Esophagus squamous epithelium (tissue), 5 donors: ENCODE results near the gene ADAMTSL3. TPM values are rescaled to one million over a fixed set of nuclear protein-coding genes. Genes with fewer than 3 reads are reported as not detected.

Experiments used
- DNase-seq: peaks from one replicate; lab custom pipeline; 2025; lab: John Stamatoyannopoulos, UW
- H3K27ac ChIP-seq, 4 donors: fragments of 200-600 bp; sonication (generic); one replicate each; pipeline ENCODE4 v1.5.1; 2016 to 2019; ENCODE audit warnings: mild to moderate bottlenecking in 1 of 4
- H3K27me3 ChIP-seq, 4 donors: fragments of 200-600 bp; sonication (generic); 1 replicate in 3 of 4; 2 replicates in 1 of 4; pipeline versions ENCODE4 v1.5.1 to v1.6.0; 2017 to 2021; ENCODE audit warnings: antibody characterized with exemption in 1 of 4
- H3K36me3 ChIP-seq, 3 donors: fragments of 200-600 bp; sonication (generic); one replicate each; pipeline ENCODE4 v1.5.1; 2016 to 2019
- H3K4me1 ChIP-seq, 3 donors: fragments of 200-600 bp; sonication (generic); one replicate each; pipeline ENCODE4 v1.5.1; 2017 to 2019
- H3K4me3 ChIP-seq, 4 donors: fragments of 200-600 bp; sonication (generic); 1 replicate in 3 of 4; 2 replicates in 1 of 4; pipeline ENCODE4 v1.5.1; 2016 to 2019; ENCODE audit warnings: mild to moderate bottlenecking in 2 of 4, moderate library complexity in 1 of 4
- H3K9me3 ChIP-seq, 3 donors: fragments of 200-600 bp; sonication (generic); one replicate each; pipeline ENCODE4 v1.5.1; 2016 to 2019
- POLR2A ChIP-seq, 4 donors: fragments of 450-650 bp; IDR thresholded peaks; one replicate each; pipeline ENCODE4 v1.6.1; 2017; ENCODE audit warnings: antibody characterized with exemption in 4 of 4, mild to moderate bottlenecking in 4 of 4, moderate library complexity in 3 of 4
- WGBS, 2 donors: methylation state at CpG; one replicate each; pipeline ENCODE4 v1.1.5; 2018; 5-methylcytosine and 5-hydroxymethylcytosine counted together
- intact Hi-C: fragments of 100-400 bp; cut with DNase I; formaldehyde crosslinking; loops from one replicate; pipeline ENCODE4 v1.15.0; 2022
- total RNA-seq, 4 donors: library from RNA; depleted of rRNA; stranded (reverse); fragments of >200 nt; gene quantifications; one replicate each; pipeline ENCODE4 v1.1.0, GENCODE V29; 2016
- TF ChIP-seq, protein P1 (sequence below), 6 experiments: fragments of 450-650 bp in 4 of 6; fragments of 200-600 bp in 2 of 6; sonication (generic) in 2 of 6; IDR thresholded peaks; one replicate each; pipeline ENCODE4 v1.5.1; 2016 to 2019; ENCODE audit warnings: antibody characterized with exemption in 6 of 6, mild to moderate bottlenecking in 4 of 6, moderate library complexity in 4 of 6
- donor health status: DM: yes; HTN: yes; CAD: no.

ADAMTSL3 gene
- total RNA-seq, 4 donors from 2014 or later = 0.11 to 3.2 (median 0.79) TPM

DNA sequence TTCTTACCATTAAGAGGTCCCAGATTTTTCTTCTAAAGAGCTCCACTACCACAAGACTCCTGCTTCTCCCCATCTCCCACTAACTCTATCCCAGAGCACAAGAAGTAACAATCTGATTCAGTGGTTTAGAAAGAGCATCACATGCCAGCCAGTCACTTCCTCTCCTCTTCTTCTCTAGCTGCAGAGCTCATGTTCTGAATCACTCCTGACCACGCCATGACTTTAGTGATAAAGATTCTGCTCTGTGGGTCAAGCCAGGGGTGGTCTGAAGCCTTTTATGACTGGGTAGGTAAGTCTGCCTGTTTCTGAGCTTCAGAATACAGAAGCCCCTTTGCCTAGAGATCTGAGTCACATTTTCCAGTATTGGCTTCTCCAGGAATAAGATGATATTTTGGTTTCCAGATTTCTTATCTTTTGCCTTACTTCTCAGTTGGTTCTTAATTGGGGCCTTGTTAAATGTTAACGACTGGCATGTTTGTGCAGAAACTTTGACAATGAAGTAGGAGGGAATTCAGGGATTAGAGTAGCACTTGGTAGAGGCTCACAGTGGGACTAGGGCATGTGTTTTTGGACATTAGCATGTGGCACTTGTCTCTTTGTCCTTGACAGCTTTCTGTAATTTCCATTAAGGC is 27.6 kb upstream of the ADAMTSL3 start:
- H3K4me3 ChIP-seq = no peak overlapping the region
- DNase-seq = no peak
- no peaks in the 10 kb centered on the region for H3K4me1 ChIP-seq
- H3K27ac ChIP-seq = no peak overlapping the region
- H3K36me3 ChIP-seq = no peaks in the 10 kb centered on the region
- H3K9me3 ChIP-seq = no peaks in the 10 kb centered on the region
- intact Hi-C loops = no loop called here
- 50 to 63% methylated on average over 2 of the region's 2 CpGs for WGBS, 2 donors
- TF ChIP-seq, protein P1, sequence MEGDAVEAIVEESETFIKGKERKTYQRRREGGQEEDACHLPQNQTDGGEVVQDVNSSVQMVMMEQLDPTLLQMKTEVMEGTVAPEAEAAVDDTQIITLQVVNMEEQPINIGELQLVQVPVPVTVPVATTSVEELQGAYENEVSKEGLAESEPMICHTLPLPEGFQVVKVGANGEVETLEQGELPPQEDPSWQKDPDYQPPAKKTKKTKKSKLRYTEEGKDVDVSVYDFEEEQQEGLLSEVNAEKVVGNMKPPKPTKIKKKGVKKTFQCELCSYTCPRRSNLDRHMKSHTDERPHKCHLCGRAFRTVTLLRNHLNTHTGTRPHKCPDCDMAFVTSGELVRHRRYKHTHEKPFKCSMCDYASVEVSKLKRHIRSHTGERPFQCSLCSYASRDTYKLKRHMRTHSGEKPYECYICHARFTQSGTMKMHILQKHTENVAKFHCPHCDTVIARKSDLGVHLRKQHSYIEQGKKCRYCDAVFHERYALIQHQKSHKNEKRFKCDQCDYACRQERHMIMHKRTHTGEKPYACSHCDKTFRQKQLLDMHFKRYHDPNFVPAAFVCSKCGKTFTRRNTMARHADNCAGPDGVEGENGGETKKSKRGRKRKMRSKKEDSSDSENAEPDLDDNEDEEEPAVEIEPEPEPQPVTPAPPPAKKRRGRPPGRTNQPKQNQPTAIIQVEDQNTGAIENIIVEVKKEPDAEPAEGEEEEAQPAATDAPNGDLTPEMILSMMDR (IDR thresholded peaks at IDR 0.05) = no peak
- TF ChIP-seq POLR2A (IDR thresholded peaks at IDR 0.05) = no peak
- H3K27me3 ChIP-seq = no peaks in the 10 kb centered on the region

DNA sequence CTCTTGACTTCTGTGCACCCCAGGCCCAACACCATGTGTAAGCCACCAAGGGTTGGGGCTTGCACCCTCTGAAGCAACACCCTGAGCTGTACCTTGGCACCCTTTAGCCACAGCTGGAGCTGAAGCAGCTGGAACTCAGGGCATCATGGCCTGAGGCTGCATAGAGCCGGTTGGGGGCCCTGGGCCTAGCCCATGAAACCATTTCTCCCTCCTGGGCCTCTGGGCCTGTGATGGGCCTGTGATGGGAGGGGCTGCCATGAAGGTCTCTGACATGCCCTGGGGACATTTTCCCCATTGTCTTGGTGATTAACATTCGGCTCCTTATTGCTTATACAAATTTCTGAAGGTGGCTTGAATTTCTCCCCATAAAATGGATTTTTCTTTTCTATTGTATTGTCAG is 22.4 kb upstream of the ADAMTSL3 start:
- 55 to 72% methylated on average over 1 to 2 of the region's 2 CpGs for WGBS, 2 donors
- Histone ChIP-seq H3K4me3 (no peak overlapping the region), H3K27ac (no peak overlapping the region), H3K36me3 (no peaks in the 10 kb centered on the region), H3K9me3 (no peaks in the 10 kb centered on the region), H3K27me3 (no peaks in the 10 kb centered on the region), H3K4me1 (no peaks in the 10 kb centered on the region)
- intact Hi-C loops = no loop called here
- TF ChIP-seq, protein P1 (IDR thresholded peaks at IDR 0.05) = no peak
- no peak for TF ChIP-seq POLR2A (IDR thresholded peaks at IDR 0.05)
- no peak for DNase-seq

- peaks cover 0 to 3% (median 0%) of the 10 kb centered on the region in 4 donors for H3K27me3 ChIP-seq
- peaks cover 0 to 7% (median 0%) of the 10 kb centered on the region in 3 donors for H3K9me3 ChIP-seq
- DNase-seq = no peak
- no peak overlapping the region for H3K27ac ChIP-seq
- no peaks in the 10 kb centered on the region for H3K36me3 ChIP-seq
- H3K4me1 ChIP-seq = no peaks in the 10 kb centered on the region
- TF ChIP-seq POLR2A (IDR thresholded peaks at IDR 0.05) = no peak
- TF ChIP-seq, protein P1 (IDR thresholded peaks at IDR 0.05) = no peak
- intact Hi-C loops = no loop called here
- no peak overlapping the region for H3K4me3 ChIP-seq
These were observed 10.7 kb upstream of the ADAMTSL3 start for GRCh38 chr15:83643201-83643600.

GRCh38 chr15:83644439-83644838 is 9.5 kb upstream of the ADAMTSL3 start:
- H3K27me3 ChIP-seq = peaks cover 0 to 14% (median 0%) of the 10 kb centered on the region in 4 donors
- no peak for TF ChIP-seq POLR2A (IDR thresholded peaks at IDR 0.05)
- TF ChIP-seq, protein P1 (IDR thresholded peaks at IDR 0.05) = no peak
- peaks cover 0 to 7% (median 0%) of the 10 kb centered on the region in 3 donors for H3K9me3 ChIP-seq
- no peak overlapping the region for H3K27ac ChIP-seq
- H3K36me3 ChIP-seq = no peaks in the 10 kb centered on the region
- WGBS, 2 donors = 83 to 96% methylated on average over 1 of the region's 1 CpG
- H3K4me3 ChIP-seq = no peak overlapping the region
- DNase-seq = no peak
- intact Hi-C loops = no loop called here
- no peaks in the 10 kb centered on the region for H3K4me1 ChIP-seq

DNA sequence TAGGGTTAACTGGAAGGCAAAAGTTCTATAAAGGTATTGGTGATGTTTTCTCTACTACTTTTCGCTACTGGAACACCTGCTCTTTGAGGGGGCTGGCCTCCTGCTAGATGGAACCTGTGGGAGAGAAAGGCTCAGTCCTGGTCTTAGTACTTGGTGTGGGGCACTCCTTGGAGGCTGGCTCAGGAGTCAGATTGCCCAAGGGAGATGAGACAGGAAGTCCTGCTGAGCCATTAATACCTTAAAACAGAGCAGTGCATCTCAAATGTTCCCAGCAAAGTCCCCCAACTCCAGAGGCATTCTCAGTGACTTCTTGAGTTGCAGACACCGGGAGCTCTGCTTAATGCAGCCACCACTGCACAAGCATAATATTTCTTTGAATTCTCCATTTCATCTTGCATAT is 3.1 kb upstream of the ADAMTSL3 start:
- Histone ChIP-seq H3K36me3 (no peaks in the 10 kb centered on the region), H3K27ac (no peak overlapping the region), H3K27me3 (peaks cover 0 to 76% (median 6%) of the 10 kb centered on the region in 4 donors), H3K9me3 (no peaks in the 10 kb centered on the region), H3K4me3 (no peak overlapping the region), H3K4me1 (peaks cover 4 to 23% (median 7%) of the 10 kb centered on the region in 3 donors)
- DNase-seq = no peak
- 75 to 83% methylated on average over 2 of the region's 2 CpGs for WGBS, 2 donors
- no peak for TF ChIP-seq POLR2A (IDR thresholded peaks at IDR 0.05)
- TF ChIP-seq, protein P1 (IDR thresholded peaks at IDR 0.05) = no peak
- intact Hi-C loops = no loop called here
